Right lobe of liver (tissue), 4 donors: ENCODE results near the gene KRT80.

ENCODE experiments used
- CTCF ChIP-seq, 4 donors: fragments of 200-600 bp in 3 of 4; fragments of 450-650 bp in 1 of 4; IDR thresholded peaks; one replicate each; pipeline versions ENCODE4 v1.5.1 to v1.8.0; 2016 to 2022; ENCODE audit warnings: antibody characterized with exemption in 4 of 4, mild to moderate bottlenecking in 2 of 4
- POLR2A ChIP-seq: fragments of 450-650 bp; IDR thresholded peaks from one replicate; pipeline ENCODE4 v1.6.1; 2017; ENCODE audit warnings: antibody characterized with exemption, mild to moderate bottlenecking
- donor health status: DM: no; HTN: no; CAD: no.
- donor health status: DM: no; HTN: no; CAD: no.
- donor health status: DM: no; HTN: yes; CAD: no.

- TF ChIP-seq CTCF (IDR thresholded peaks at IDR 0.05) = no peak
- no peak for TF ChIP-seq POLR2A
These were observed 38.9 kb downstream of the KRT80 start for GRCh38 chr12:52152905-52153317.
